Measurements from ENCODE around the gene FHIT. TPM values are rescaled to one million over a fixed set of nuclear protein-coding genes. Genes with fewer than 3 reads are reported as not detected.

Gene FHIT
- total RNA-seq, 1 experiment from 2014 or later, result 0.87 TPM

- DNase-seq (ENCODE audit: low spot score), result no peak
These were observed 1249.9 kb downstream of the FHIT start for GRCh38 chr3:60001369-60001768.

- no peak for DNase-seq (ENCODE audit: low spot score)
These were observed 1250.7 kb downstream of the FHIT start for GRCh38 chr3:60000311-60001105.

GRCh38 chr3:59998058-59998457 lies 1253.2 kb downstream of the FHIT start:
- DNase-seq (ENCODE audit: low spot score), result no peak

DNA sequence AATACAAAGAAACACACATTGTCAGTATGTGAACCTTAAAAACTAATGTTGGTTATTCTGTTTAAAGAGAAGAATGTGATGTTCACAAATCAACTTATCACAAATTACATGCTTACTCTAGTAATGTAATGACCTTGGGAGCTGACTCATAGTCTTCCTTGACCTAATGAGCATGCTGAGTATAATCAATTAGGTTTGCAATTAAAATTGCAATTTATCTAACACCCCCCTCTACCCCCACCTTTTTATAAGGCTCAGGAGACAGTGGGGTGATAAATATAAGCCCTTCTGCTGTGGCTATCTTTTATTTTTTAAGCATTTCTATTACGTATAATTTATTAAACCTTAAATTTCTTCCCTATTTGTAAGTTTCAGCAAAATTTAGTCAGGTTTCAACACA lies 1253.7 kb downstream of the FHIT start:
- DNase-seq (ENCODE audit: low spot score), result no peak

DNA sequence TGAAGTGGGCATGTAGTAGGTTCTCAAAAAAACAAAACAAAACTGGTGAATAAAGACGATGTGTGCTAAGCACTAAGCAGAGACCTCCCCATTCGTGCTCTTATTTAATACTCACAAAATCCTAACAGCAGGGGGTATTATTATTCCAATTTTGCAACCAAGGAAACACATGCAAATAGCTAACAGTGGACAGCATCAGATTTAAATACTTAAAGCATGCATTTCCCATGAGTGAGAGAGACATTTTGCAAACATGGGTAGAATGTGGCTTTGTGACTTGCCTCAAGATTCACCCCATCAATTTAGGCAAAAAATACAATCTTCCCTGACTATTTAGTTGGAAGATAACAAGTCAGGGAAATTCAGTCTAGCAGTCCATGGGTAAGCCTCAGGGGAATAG lies 1255.2 kb downstream of the FHIT start:
- no peak for DNase-seq (ENCODE audit: low spot score)

GRCh38 chr3:59995563-59995962 lies 1255.7 kb downstream of the FHIT start:
- no peak for DNase-seq (ENCODE audit: low spot score)

- DNase-seq (ENCODE audit: low spot score), result no peak
These were observed 1256.4 kb downstream of the FHIT start for GRCh38 chr3:59994732-59995304.

DNA sequence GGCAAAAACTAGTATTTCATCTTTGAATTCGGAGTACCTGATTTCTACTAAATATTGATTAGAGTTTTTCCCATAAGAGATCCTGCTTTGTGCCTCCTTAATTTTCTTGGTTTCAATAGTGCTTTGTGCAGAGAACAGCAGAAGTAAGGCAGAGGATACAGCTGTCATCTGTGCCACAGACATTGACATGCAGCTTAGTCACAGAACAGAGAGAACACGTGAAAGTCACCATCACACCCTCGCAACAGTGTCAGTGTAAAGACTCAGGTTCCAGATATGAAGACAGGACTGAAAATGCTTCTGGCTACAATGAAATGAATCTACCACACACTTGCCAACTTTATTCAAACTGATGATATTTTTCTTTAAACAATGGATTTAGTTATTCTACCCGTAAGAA lies 1258.7 kb downstream of the FHIT start:
- no peak for DNase-seq (ENCODE audit: low spot score)

GRCh38 chr3:59990915-59991314 lies 1260.3 kb downstream of the FHIT start:
- DNase-seq (ENCODE audit: low spot score), result no peak

DNA sequence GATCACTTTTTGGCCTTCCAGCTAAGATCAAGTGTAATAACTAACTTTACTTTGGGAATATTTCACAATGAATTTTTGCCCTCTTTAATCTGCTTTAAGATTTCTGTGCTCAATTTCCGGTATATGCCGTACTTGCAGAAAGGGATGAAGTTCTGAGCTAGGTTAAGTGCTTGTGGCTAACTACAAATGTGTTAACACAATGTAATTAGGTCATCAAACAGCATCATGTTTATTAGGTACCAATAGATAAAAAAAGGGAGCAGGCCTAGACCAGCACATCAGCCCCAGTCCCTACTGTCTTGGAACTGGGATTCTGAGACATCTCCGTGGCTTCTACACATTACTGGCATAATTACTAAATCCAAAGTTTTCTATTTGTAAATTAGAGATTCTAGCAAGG lies 1268.7 kb downstream of the FHIT start:
- no peak for DNase-seq (ENCODE audit: low spot score)

DNA sequence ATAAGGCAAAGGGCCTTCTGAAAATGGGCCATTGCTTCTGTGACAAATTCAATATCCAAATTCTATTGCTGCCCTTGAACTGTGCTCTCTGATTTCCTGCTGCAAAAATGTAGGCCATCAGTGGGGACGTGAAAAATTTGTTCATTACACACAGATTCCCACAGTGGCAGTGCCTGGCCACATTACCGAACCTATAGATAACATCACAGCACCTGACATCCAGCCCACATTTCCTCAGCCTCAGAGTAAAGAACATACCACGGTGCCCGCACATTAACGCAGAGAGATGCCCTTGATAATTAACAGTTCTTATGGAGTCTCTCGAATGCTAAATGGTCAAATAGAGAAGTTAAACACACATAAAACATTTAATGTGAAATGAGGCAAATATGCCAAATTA lies 1269.9 kb downstream of the FHIT start:
- DNase-seq (ENCODE audit: low spot score), result no peak

- DNase-seq (ENCODE audit: low spot score), result no peak
These were observed 1270.7 kb downstream of the FHIT start for GRCh38 chr3:59980576-59980975.

DNA sequence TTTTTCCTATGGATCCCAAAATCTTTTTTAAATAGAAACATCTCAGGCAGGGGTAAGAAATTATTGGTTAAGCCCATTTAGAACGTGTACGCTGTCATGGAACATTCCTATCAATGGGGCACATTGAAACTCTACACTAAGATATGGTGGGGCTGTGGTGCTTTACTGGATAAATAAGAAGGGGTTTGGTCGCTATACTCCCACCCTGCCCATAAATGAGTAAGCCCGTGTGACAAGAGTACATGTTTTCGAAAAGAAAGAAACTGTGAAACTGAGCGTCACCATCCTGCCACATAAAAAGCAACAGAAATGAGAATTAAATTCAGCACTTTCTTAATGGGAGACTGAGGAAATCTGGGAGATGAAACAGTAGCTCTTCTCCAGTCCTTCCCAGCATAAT lies 1271.7 kb downstream of the FHIT start:
- DNase-seq (ENCODE audit: low spot score), result no peak

GRCh38 chr3:59978979-59979378 lies 1272.3 kb downstream of the FHIT start:
- no peak for DNase-seq (ENCODE audit: low spot score)

- DNase-seq (ENCODE audit: low spot score), result no peak
These were observed 1280.5 kb downstream of the FHIT start for GRCh38 chr3:59970796-59971195.

DNA sequence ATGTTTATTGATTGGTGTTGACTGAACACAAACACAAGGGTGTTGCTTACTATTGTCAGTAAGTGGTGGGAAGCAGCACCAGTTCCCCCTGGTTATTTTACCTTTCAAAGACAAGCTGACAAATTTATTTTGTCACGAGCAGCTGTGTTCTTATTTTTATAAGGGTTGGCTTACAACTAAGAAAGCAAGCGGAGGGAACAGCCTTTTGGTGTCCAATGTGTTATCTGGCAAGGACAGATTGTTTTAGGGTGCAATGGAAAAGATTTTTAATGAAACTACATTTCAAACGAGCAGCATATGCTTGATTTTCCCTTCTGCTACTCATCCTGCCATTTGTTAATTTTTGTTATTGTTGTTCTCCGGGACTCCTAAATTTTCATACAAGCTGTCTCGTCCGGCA lies 1280.9 kb downstream of the FHIT start:
- DNase-seq (ENCODE audit: low spot score), result no peak

GRCh38 chr3:59968513-59969045 lies 1282.7 kb downstream of the FHIT start:
- DNase-seq (ENCODE audit: low spot score), result no peak

DNA sequence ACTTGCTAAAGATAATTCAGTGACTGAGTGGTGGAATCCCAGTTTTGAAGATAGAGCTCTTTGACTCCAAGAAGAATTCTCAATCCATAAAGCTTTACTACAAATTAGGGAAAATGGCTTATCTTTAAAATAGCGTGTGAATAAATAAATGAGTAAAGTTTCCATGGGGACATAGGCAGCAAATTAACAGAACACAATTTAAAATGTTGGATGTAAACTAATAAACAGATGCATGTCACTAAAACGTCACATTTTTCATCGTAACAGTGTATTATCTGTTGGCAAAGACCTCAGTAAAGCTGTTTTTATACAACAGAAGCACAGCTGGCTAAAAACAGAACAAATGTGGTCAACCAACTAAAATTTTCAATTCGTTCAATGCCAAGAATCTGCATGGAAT lies 1287.6 kb downstream of the FHIT start:
- no peak for DNase-seq (ENCODE audit: low spot score)

- DNase-seq (ENCODE audit: low spot score), result no peak
These were observed 1294.1 kb downstream of the FHIT start for GRCh38 chr3:59957150-59957549.

GRCh38 chr3:59953104-59953503 lies 1298.1 kb downstream of the FHIT start:
- DNase-seq (ENCODE audit: low spot score), result no peak

DNA sequence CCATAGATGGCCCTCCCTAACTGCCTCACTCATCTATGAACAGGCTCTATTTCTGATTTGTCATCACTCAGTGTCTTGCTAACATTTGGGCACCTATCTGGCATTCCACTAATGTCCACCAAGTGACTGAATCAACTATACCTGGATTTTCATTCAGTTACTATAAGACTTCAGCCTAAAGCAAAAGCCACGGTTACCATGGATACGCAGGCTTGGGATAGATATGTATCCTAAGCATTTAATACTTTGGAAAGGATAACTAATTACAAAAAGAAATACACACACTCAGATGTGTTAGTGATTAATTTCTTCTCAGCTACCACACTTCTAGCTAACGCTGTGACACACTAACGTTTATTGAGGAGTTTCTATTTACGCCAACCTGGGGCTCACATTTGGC lies 1301.9 kb downstream of the FHIT start:
- no peak for DNase-seq (ENCODE audit: low spot score)

- DNase-seq (ENCODE audit: low spot score), result no peak
These were observed 1304.9 kb downstream of the FHIT start for GRCh38 chr3:59946401-59946800.

DNA sequence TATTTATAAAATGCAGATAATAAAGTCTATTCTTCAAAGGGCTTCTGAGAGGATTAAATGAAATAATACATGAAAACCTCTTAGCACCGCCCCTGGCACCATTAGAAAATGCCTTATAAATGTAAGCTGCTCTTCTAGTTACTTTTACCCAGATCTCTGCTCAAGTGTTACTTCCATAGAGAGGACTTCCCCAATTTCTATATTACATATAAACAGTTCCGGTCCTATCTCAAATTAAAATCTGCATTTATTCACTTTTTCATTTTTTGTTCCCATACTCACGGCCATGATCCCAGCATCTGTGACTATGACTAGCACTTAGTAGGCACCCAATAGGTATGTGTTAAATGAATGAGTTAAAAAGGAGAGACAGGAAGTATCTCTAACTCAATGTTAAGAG lies 1310.5 kb downstream of the FHIT start:
- DNase-seq (ENCODE audit: low spot score), result no peak
